Heart left ventricle (tissue), 13 donors: ENCODE data around the gene CSNK1D.

Source experiments
- CTCF ChIP-seq, 12 donors: fragments of 200-600 bp; sonication (generic) in 4 of 12; IDR thresholded peaks; one replicate each; pipeline versions ENCODE4 v1.5.0 to v1.8.0; 2018 to 2022; ENCODE audit warnings: antibody characterized with exemption in 12 of 12, mild to moderate bottlenecking in 5 of 12
- POLR2A ChIP-seq, 2 donors: fragments of 450-650 bp; IDR thresholded peaks; one replicate each; pipeline ENCODE4 v1.6.1; 2017; ENCODE audit warnings: antibody characterized with exemption in 2 of 2, mild to moderate bottlenecking in 2 of 2, moderate library complexity in 2 of 2
- donor health status: ischemic (EF 13 %, LVEDD 7.1; RV severe dilation, severe dysfunction).
- donor health status: DM: no; HTN: yes; CAD: no.
- donor health status: DM: no; HTN: no; CAD: no.
- donor health status: ischemic (EF 25% LVEDD 6.9; RV normal size, moderate dysfunction).
- donor health status: ischemic (EF 25% LVEDD 5.7; RV mildly dilated, moderate dysfunction).
- donor health status: ischemic (EF 35%, LVEDD 5.7; RV mildly dilated, moderate dysfunction).
- donor health status: nonischemic (EF 11% LVEDD 7.7; RV severe dilation, severe dysfunction).
- donor health status: DM: yes; HTN: yes; CAD: no.
- donor health status: PGD.
- donor health status: ischemic (EF 29% LVEDD 5.4; RV normal size, mild dysfunction).
- donor health status: nonischemic (EF 23%, LVEDD 6.1; RV moderate dilation, normal function).

- TF ChIP-seq CTCF (IDR thresholded peaks at IDR 0.05) (no peak), POLR2A (IDR thresholded peaks at IDR 0.05) (no peak)
Observed at GRCh38 chr17:82201498-82201910, 72.0 kb downstream of the CSNK1D start.
